H9 (cell line): ENCODE data around the gene PDPR. TPM values are rescaled to one million over a fixed set of nuclear protein-coding genes. Genes with fewer than 3 reads are reported as not detected.

Experiments
- DNase-seq: peaks from one replicate; pipeline ENCODE4 v3.0.0-alpha.2; 2017
- H2AFZ ChIP-seq: one replicate; pipeline ENCODE4 v1.6.1; 2013; ENCODE audit warnings: mild to moderate bottlenecking, low read length, control low read depth, moderate library complexity
- H2AK5ac ChIP-seq: 2 replicates; pipeline ENCODE4 v1.6.1; 2013; ENCODE audit warnings: low read length, control low read depth, mixed read lengths; ENCODE audit not compliant: insufficient read length
- H2BK120ac ChIP-seq: one replicate; pipeline ENCODE4 v1.6.1; 2013; ENCODE audit warnings: low read depth, mild to moderate bottlenecking, low read length, control low read depth, inconsistent platforms; ENCODE audit not compliant: poor library complexity, severe bottlenecking
- H2BK12ac ChIP-seq: 2 replicates; pipeline ENCODE4 v1.6.1; 2013; ENCODE audit warnings: low read length, control low read depth, mixed read lengths, low read depth; ENCODE audit not compliant: insufficient read length
- H2BK15ac ChIP-seq: 2 replicates; pipeline ENCODE4 v1.6.1; 2013; ENCODE audit warnings: low read depth, low read length, control low read depth
- H2BK20ac ChIP-seq: one replicate; pipeline ENCODE4 v1.6.1; 2013; ENCODE audit warnings: low read depth, mild to moderate bottlenecking, low read length, control low read depth, inconsistent platforms; ENCODE audit not compliant: poor library complexity, severe bottlenecking
- H2BK5ac ChIP-seq: 2 replicates; pipeline ENCODE4 v1.6.1; 2013; ENCODE audit warnings: low read length, control low read depth, mixed read lengths; ENCODE audit not compliant: insufficient read length
- H3K14ac ChIP-seq: 2 replicates; pipeline ENCODE4 v1.6.1; 2013; ENCODE audit warnings: low read length, control low read depth; ENCODE audit not compliant: insufficient read depth
- H3K18ac ChIP-seq: 2 replicates; pipeline ENCODE4 v1.6.1; 2013; ENCODE audit warnings: low read depth, mild to moderate bottlenecking, mixed read lengths, low read length, control low read depth; ENCODE audit not compliant: insufficient read length
- H3K23ac ChIP-seq: 2 replicates; pipeline ENCODE4 v1.6.1; 2013; ENCODE audit warnings: low read length, control low read depth, mixed read lengths, low read depth; ENCODE audit not compliant: insufficient read length
- H3K23me2 ChIP-seq: 2 replicates; pipeline ENCODE4 v1.6.1; 2013; ENCODE audit warnings: low read depth, mild to moderate bottlenecking, mixed read lengths, low read length, control low read depth; ENCODE audit not compliant: insufficient read length, poor library complexity, severe bottlenecking
- H3K27ac ChIP-seq: 2 replicates; pipeline ENCODE4 v1.5.1; 2013; ENCODE audit warnings: low read length, control low read depth, mixed read lengths, low read depth; ENCODE audit not compliant: insufficient read length
- H3K27me3 ChIP-seq: 2 replicates; pipeline ENCODE4 v1.6.1; 2013; ENCODE audit warnings: low read length, control low read depth, inconsistent platforms; ENCODE audit not compliant: insufficient read depth
- H3K4ac ChIP-seq: 2 replicates; pipeline ENCODE4 v1.6.1; 2013; ENCODE audit warnings: low read depth, mild to moderate bottlenecking, control low read depth, inconsistent platforms, low read length, moderate library complexity
- H3K4me1 ChIP-seq: 2 replicates; pipeline ENCODE4 v1.6.1; 2013; ENCODE audit warnings: low read length, control low read depth, inconsistent platforms; ENCODE audit not compliant: insufficient read depth
- H3K4me2 ChIP-seq: 2 replicates; pipeline ENCODE4 v1.6.1; 2013; ENCODE audit warnings: low read length, control low read depth, mixed read lengths; ENCODE audit not compliant: insufficient read length, insufficient read depth
- H3K56ac ChIP-seq: 2 replicates; pipeline ENCODE4 v1.6.1; 2013; ENCODE audit warnings: low read depth, mild to moderate bottlenecking, mixed read lengths, low read length, control low read depth; ENCODE audit not compliant: insufficient read length
- H3K79me1 ChIP-seq: 2 replicates; pipeline ENCODE4 v1.6.1; 2013; ENCODE audit warnings: low read depth, mild to moderate bottlenecking, moderate library complexity, low read length, control low read depth, inconsistent platforms; ENCODE audit not compliant: insufficient read depth, poor library complexity, severe bottlenecking
- H3K79me2 ChIP-seq: 2 replicates; pipeline ENCODE4 v1.6.1; 2013; ENCODE audit warnings: low read length, control low read depth, inconsistent platforms; ENCODE audit not compliant: insufficient read depth
- H3K9ac ChIP-seq: 2 replicates; pipeline ENCODE4 v1.6.1; 2013; ENCODE audit warnings: low read length, control low read depth, mixed read lengths; ENCODE audit not compliant: insufficient read length; ENCODE audit errors: extremely low read depth
- H3K9me3 ChIP-seq: one replicate; pipeline ENCODE4 v1.6.1; 2013; ENCODE audit warnings: low read depth, low read length, inconsistent platforms; ENCODE audit not compliant: control insufficient read depth
- H3T11ph ChIP-seq: one replicate; pipeline ENCODE4 v1.6.1; 2013; ENCODE audit warnings: mild to moderate bottlenecking, low read length, control low read depth, inconsistent platforms
- H4K20me1 ChIP-seq: one replicate; pipeline ENCODE4 v1.6.1; 2013; ENCODE audit not compliant: control insufficient read depth, insufficient read length, insufficient read depth
- H4K5ac ChIP-seq: 2 replicates; pipeline ENCODE4 v1.6.1; 2013; ENCODE audit warnings: low read depth, mild to moderate bottlenecking, mixed read lengths, low read length, control low read depth; ENCODE audit not compliant: insufficient read length
- H4K8ac ChIP-seq: replicated peaks from 2 replicates; pipeline ENCODE4 v1.6.1; 2013; ENCODE audit warnings: low read length, control low read depth, mixed read lengths, low read depth; ENCODE audit not compliant: insufficient read length
- H4K91ac ChIP-seq: 2 replicates; pipeline ENCODE4 v1.6.1; 2013; ENCODE audit warnings: low read depth, mild to moderate bottlenecking, moderate library complexity, mixed read lengths, low read length, control low read depth; ENCODE audit not compliant: insufficient read length
- H3K27ac Mint-ChIP-seq, 3 experiments: 2 replicates in 2 of 3; 3 replicates in 1 of 3; pipeline ENCODE4 v1.8.0; 2020 to 2021; ENCODE audit warnings: mixed read lengths in 3 of 3, mild to moderate bottlenecking in 1 of 3, moderate library complexity in 1 of 3
- H3K27me3 Mint-ChIP-seq: 2 replicates; pipeline ENCODE4 v1.8.0; 2021; ENCODE audit warnings: low read depth, mild to moderate bottlenecking, moderate library complexity, mixed read lengths
- H3K36me3 Mint-ChIP-seq, 3 experiments: 2 replicates in 2 of 3; 3 replicates in 1 of 3; pipeline ENCODE4 v1.8.0; 2020 to 2021; ENCODE audit warnings: low read depth in 3 of 3, mixed read lengths in 3 of 3; ENCODE audit not compliant: insufficient read depth in 1 of 3
- H3K4me1 Mint-ChIP-seq, 2 experiments: 2 replicates each; pipeline ENCODE4 v1.8.0; 2020; ENCODE audit warnings: mixed read lengths in 2 of 2
- H3K4me3 Mint-ChIP-seq, 2 experiments: 2 replicates in 1 of 2; 3 replicates in 1 of 2; pipeline ENCODE4 v1.8.0; 2020 to 2021; ENCODE audit warnings: mild to moderate bottlenecking in 2 of 2, mixed read lengths in 2 of 2, moderate library complexity in 1 of 2
- H3K9me3 Mint-ChIP-seq, 2 experiments: 2 replicates in 1 of 2; 3 replicates in 1 of 2; pipeline ENCODE4 v1.8.0; 2020; ENCODE audit warnings: mild to moderate bottlenecking in 2 of 2, mixed read lengths in 2 of 2, moderate library complexity in 1 of 2
- CTCF ChIP-seq: fragments of 200-600 bp; sonication (generic); conservative IDR thresholded peaks from 3 replicates; pipeline ENCODE4 v1.8.0; 2021; ENCODE audit warnings: antibody characterized with exemption, mild to moderate bottlenecking
- WGBS: extraction: QIAGEN DNeasy Blood & Tissue Kit; methylation state at CpG from one replicate; pipeline ENCODE4 v1.1.7; 2013; ENCODE audit warnings: missing lambda C conversion rate, low lambda C conversion rate, mixed read lengths; ENCODE audit not compliant: insufficient read length; ENCODE audit errors: extremely low coverage; 5-methylcytosine and 5-hydroxymethylcytosine counted together
- total RNA-seq: library from RNA; stranded (reverse); gene quantifications from 2 replicates; pipeline ENCODE4 v1.2.1, GENCODE V29; 2021

Gene PDPR
- total RNA-seq, 1 experiment from 2014 or later: 37.2 TPM

- peaks cover 2% of the 10 kb centered on the region for H3K23me2 ChIP-seq
- H2BK20ac ChIP-seq: no peak overlapping the region
- no peaks in the 10 kb centered on the region for H3K9me3 ChIP-seq
- no peak overlapping the region for H4K8ac ChIP-seq
- no peak overlapping the region for H3K27ac Mint-ChIP-seq
- no CpG with 5 or more reads among the region's 6 CpGs for WGBS
- no peak for DNase-seq
- H3K4me2 ChIP-seq: no peak overlapping the region
- H3K4me1 ChIP-seq: no peaks in the 10 kb centered on the region
- H3K9me3 Mint-ChIP-seq: no peaks in the 10 kb centered on the region
- H3K14ac ChIP-seq: no peak overlapping the region
- no peak overlapping the region for H3K18ac ChIP-seq
- no peak overlapping the region for H2AFZ ChIP-seq
- no peak overlapping the region for H2BK15ac ChIP-seq
- no peak overlapping the region for H2AK5ac ChIP-seq
- H3K27ac ChIP-seq: no peak overlapping the region
- no peaks in the 10 kb centered on the region for H3K79me2 ChIP-seq
- H4K5ac ChIP-seq: no peak overlapping the region
- H3K4me1 Mint-ChIP-seq: peaks cover 0 to 5% of the 10 kb centered on the region in 2 experiments; a peak in 1 of 4 replicates
- no peak overlapping the region for H3K9ac ChIP-seq
- H3T11ph ChIP-seq: no peak overlapping the region
- H2BK5ac ChIP-seq: no peak overlapping the region
- no peak overlapping the region for H4K91ac ChIP-seq
- TF ChIP-seq CTCF: no peak
- H3K23ac ChIP-seq: no peak overlapping the region
- H3K36me3 Mint-ChIP-seq: peaks cover 2 to 22% (median 12%) of the 10 kb centered on the region in 3 experiments; a peak in 5 of 7 replicates
- no peak overlapping the region for H3K4ac ChIP-seq
- H2BK120ac ChIP-seq: no peak overlapping the region
- no peaks in the 10 kb centered on the region for H3K27me3 Mint-ChIP-seq
- H2BK12ac ChIP-seq: no peak overlapping the region
- no peaks in the 10 kb centered on the region for H3K79me1 ChIP-seq
- no peaks in the 10 kb centered on the region for H4K20me1 ChIP-seq
- H3K56ac ChIP-seq: no peak overlapping the region
- no peaks in the 10 kb centered on the region for H3K27me3 ChIP-seq
- no peak overlapping the region for H3K4me3 Mint-ChIP-seq
Observed at GRCh38 chr16:70160821-70161220, 46.7 kb downstream of the PDPR start.
